ENCODE measurements around the gene FGD1.

DNA sequence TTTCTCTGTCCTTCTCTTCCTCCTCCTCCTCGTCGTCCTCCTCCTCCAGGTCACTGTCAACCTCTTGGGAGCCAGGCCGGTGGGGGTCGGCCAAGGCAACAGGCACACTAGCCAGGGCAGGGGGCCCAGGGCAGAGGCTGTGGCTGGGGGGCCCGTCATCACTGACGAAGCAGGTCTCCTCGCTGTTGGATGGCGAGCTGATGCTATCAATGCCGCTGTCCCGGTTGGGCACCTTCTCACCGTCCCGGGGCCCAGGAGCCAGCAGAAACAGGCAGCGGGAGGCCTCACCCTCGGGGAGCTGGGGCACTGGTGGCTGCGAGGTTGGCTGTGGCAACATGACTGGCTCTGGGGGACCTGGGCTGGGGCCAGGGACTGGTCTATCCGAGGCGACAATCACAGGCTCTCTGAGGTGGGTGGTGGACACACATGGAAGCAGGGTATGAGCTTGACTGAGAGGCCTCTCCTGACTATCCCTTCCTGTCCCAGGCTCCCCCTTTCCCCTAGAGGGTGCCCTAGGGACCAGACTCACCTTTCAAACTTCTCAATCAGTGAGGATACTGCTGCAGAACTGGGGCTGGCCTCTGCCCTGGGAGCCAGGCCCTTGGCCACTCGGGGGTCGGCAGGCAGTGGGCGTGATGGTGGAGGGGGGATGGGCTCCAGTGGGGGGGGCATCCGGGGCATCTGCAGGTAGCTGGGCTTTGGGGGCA lies 25.8 kb downstream of the FGD1 start:
- TF ChIP-seq, protein P1, sequence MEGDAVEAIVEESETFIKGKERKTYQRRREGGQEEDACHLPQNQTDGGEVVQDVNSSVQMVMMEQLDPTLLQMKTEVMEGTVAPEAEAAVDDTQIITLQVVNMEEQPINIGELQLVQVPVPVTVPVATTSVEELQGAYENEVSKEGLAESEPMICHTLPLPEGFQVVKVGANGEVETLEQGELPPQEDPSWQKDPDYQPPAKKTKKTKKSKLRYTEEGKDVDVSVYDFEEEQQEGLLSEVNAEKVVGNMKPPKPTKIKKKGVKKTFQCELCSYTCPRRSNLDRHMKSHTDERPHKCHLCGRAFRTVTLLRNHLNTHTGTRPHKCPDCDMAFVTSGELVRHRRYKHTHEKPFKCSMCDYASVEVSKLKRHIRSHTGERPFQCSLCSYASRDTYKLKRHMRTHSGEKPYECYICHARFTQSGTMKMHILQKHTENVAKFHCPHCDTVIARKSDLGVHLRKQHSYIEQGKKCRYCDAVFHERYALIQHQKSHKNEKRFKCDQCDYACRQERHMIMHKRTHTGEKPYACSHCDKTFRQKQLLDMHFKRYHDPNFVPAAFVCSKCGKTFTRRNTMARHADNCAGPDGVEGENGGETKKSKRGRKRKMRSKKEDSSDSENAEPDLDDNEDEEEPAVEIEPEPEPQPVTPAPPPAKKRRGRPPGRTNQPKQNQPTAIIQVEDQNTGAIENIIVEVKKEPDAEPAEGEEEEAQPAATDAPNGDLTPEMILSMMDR (conservative IDR thresholded peaks at IDR 0.05; ENCODE audit: low read length), result no peak
- no peak for TF ChIP-seq EZH2phosphoT487 (IDR thresholded peaks at IDR 0.05; ENCODE audit: borderline replicate concordance, low read depth, low read length)
